ENCODE results near the gene KCNIP3. TPM values are rescaled to one million over a fixed set of nuclear protein-coding genes. Genes with fewer than 3 reads are reported as not detected.

The KCNIP3 gene
- total RNA-seq, 1 experiment from 2014 or later = 19.1 TPM

GRCh38 chr2:95328358-95329125, 31.4 kb downstream of the KCNIP3 start:
- DNase-seq = no peak
- ChIA-PET POLR2A (ENCODE audit: unreplicated experiment) (no interaction called here), CTCF (no interaction called here)
- TF ChIP-seq EZH2phosphoT487 (IDR thresholded peaks at IDR 0.05; ENCODE audit: borderline replicate concordance, low read length) (no peak), CTCF (conservative IDR thresholded peaks at IDR 0.05; ENCODE audit: low read depth, low read length) (no peak), EZH2 (IDR thresholded peaks at IDR 0.05; ENCODE audit: low read length, unreplicated experiment) (no peak)
- Histone ChIP-seq H3K27ac (ENCODE audit: low read length) (no peak overlapping the region), H3K4me3 (ENCODE audit: low read length) (no peak overlapping the region), H3K9me3 (ENCODE audit: low read length) (no peaks in the 10 kb centered on the region), H3K9ac (ENCODE audit: low read length) (no peak overlapping the region), H3K79me2 (ENCODE audit: low read length) (no peaks in the 10 kb centered on the region), H3F3A (ENCODE audit: low read length, unreplicated experiment) (no peaks in the 10 kb centered on the region), H3K9me2 (replicated peaks; ENCODE audit: low read length) (no peaks in the 10 kb centered on the region), H4K20me1 (ENCODE audit: low read length) (no peaks in the 10 kb centered on the region), H3K36me3 (ENCODE audit: low read depth, low read length) (no peaks in the 10 kb centered on the region), H3K4me1 (ENCODE audit: insufficient read depth, low read length) (peaks cover 12% of the 10 kb centered on the region), H2AFZ (ENCODE audit: low read length) (no peak overlapping the region), H3K27me3 (ENCODE audit: low read length) (no peaks in the 10 kb centered on the region), H3K4me2 (ENCODE audit: low read length) (no peak overlapping the region)
- BruUV-seq (replicated peaks) = no TSS peak
- intact Hi-C loops (cut with micrococcal nuclease) = no loop called here
- no peak for ATAC-seq

GRCh38 chr2:95329401-95329800, 32.3 kb downstream of the KCNIP3 start:
- Histone ChIP-seq H3K79me2 (ENCODE audit: low read length) (no peaks in the 10 kb centered on the region), H3K4me3 (ENCODE audit: low read length) (no peak overlapping the region), H3K4me2 (ENCODE audit: low read length) (no peak overlapping the region), H3K27ac (ENCODE audit: low read length) (no peak overlapping the region), H3F3A (ENCODE audit: low read length, unreplicated experiment) (no peaks in the 10 kb centered on the region), H3K9me3 (ENCODE audit: low read length) (no peaks in the 10 kb centered on the region), H3K4me1 (ENCODE audit: insufficient read depth, low read length) (peaks cover 18% of the 10 kb centered on the region), H3K36me3 (ENCODE audit: low read depth, low read length) (no peaks in the 10 kb centered on the region), H3K9me2 (replicated peaks; ENCODE audit: low read length) (no peaks in the 10 kb centered on the region), H3K27me3 (ENCODE audit: low read length) (no peaks in the 10 kb centered on the region), H2AFZ (ENCODE audit: low read length) (no peak overlapping the region), H4K20me1 (ENCODE audit: low read length) (no peaks in the 10 kb centered on the region), H3K9ac (ENCODE audit: low read length) (no peak overlapping the region)
- TF ChIP-seq EZH2phosphoT487 (IDR thresholded peaks at IDR 0.05; ENCODE audit: borderline replicate concordance, low read length) (no peak), CTCF (conservative IDR thresholded peaks at IDR 0.05; ENCODE audit: low read depth, low read length) (no peak), EZH2 (IDR thresholded peaks at IDR 0.05; ENCODE audit: low read length, unreplicated experiment) (no peak)
- no TSS peak for BruUV-seq (replicated peaks)
- ChIA-PET CTCF (no interaction called here), POLR2A (ENCODE audit: unreplicated experiment) (no interaction called here)
- intact Hi-C loops (cut with micrococcal nuclease) = no loop called here
- no peak for ATAC-seq
- no peak for DNase-seq
